HL-60 (cell line): ENCODE measurements around the gene FUT7.
A peak's percentile ranks its signal among the peaks of the same experiment; 100 is the strongest.

Source experiments
- DNase-seq, 2 experiments: peaks; one replicate each; pipeline ENCODE4 v3.0.0-alpha.2; 2010 to 2020; ENCODE audit warnings: low read depth in 1 of 2, low spot score in 1 of 2
- H3K27ac ChIP-seq: fragments of 250-450 bp; sonication (Bioruptor Pico); replicated peaks from 2 replicates; pipeline ENCODE4 v1.5.1; 2020; ENCODE audit warnings: mild to moderate bottlenecking, moderate library complexity
- H3K27me3 ChIP-seq: fragments of 250-450 bp; sonication (Bioruptor Pico); 2 replicates; pipeline ENCODE4 v1.5.1; 2021; ENCODE audit warnings: mild to moderate bottlenecking, moderate library complexity; ENCODE audit not compliant: insufficient read depth, poor library complexity, severe bottlenecking
- H3K4me3 ChIP-seq: replicated peaks from 2 replicates; pipeline ENCODE4 v1.5.1; 2011; ENCODE audit warnings: mild to moderate bottlenecking, control low read depth, low read length; ENCODE audit not compliant: insufficient read depth
- CTCF ChIP-seq: IDR thresholded peaks from one replicate; pipeline ENCODE4 v1.5.1; 2011; ENCODE audit warnings: low read length, control low read depth, inconsistent platforms; ENCODE audit not compliant: insufficient read depth
- GABPA ChIP-seq: IDR thresholded peaks from 2 replicates; pipeline ENCODE4 v1.6.1; 2012; ENCODE audit warnings: low read depth
- POLR2AphosphoS5 ChIP-seq: IDR thresholded peaks from 2 replicates; pipeline ENCODE4 v1.6.1; 2012; ENCODE audit warnings: low read depth
- REST ChIP-seq: IDR thresholded peaks from 2 replicates; pipeline ENCODE4 v1.6.1; 2012; ENCODE audit warnings: low read depth; ENCODE audit not compliant: insufficient replicate concordance
- SPI1 ChIP-seq: IDR thresholded peaks from 2 replicates; pipeline ENCODE4 v1.6.1; 2012; ENCODE audit warnings: low read depth, mild to moderate bottlenecking, borderline replicate concordance

FUT7 gene

GRCh38 chr9:136994888-136995230 lies 37.0 kb downstream of the FUT7 start:
- H3K4me3 ChIP-seq = no peak overlapping the region
- DNase-seq = no peak
- no peak overlapping the region for H3K27ac ChIP-seq
- H3K27me3 ChIP-seq = no peaks in the 10 kb centered on the region
- TF ChIP-seq POLR2AphosphoS5 (no peak), CTCF (no peak), GABPA (no peak), SPI1 (no peak), REST (no peak)

- no peak for TF ChIP-seq POLR2AphosphoS5
- no peak for TF ChIP-seq REST
- TF ChIP-seq CTCF = no peak
- TF ChIP-seq SPI1 = no peak
- TF ChIP-seq GABPA = no peak
- H3K27me3 ChIP-seq = no peaks in the 10 kb centered on the region
- no peak overlapping the region for H3K27ac ChIP-seq
- no peak overlapping the region for H3K4me3 ChIP-seq
- no peak for DNase-seq
Measured at GRCh38 chr9:136994180-136994887, 37.6 kb downstream of the FUT7 start.

- peak overlapping the region; percentile 96 for H3K27ac ChIP-seq
- H3K4me3 ChIP-seq = peak overlapping the region; percentile 57
- TF ChIP-seq GABPA (no peak), CTCF (no peak), POLR2AphosphoS5 (no peak), REST (peak; percentile 62), SPI1 (no peak)
- no peak for DNase-seq
- no peaks in the 10 kb centered on the region for H3K27me3 ChIP-seq
Measured at GRCh38 chr9:136992819-136993369, 39.0 kb downstream of the FUT7 start.
